ENCODE results near the gene KIF2A.
A peak's percentile ranks its signal among the peaks of the same experiment; 100 is the strongest.
"Not testable (repeated sequence)": the region's sequence is repeated elsewhere in the genome, so short reads cannot be mapped to it uniquely, and the experiment has no call there.

KIF2A gene

GRCh38 chr5:62286834-62287233 is 19.2 kb upstream of the KIF2A start:
- DNase-seq (ENCODE audit: insufficient read length, low spot score) = no peak
- TF ChIP-seq PAX5 (IDR thresholded peaks at IDR 0.05; ENCODE audit: insufficient read depth, low read length, severe bottlenecking) (no peak), SPI1 (IDR thresholded peaks at IDR 0.05; ENCODE audit: low read depth, low read length) (no peak), POU2F2 (IDR thresholded peaks at IDR 0.05; ENCODE audit: low read depth, low read length) (no peak), POLR2AphosphoS5 (IDR thresholded peaks at IDR 0.05; ENCODE audit: low read depth, low read length) (no peak)
- no peak for FAIRE-seq

- FAIRE-seq (no peak), DNase-seq (ENCODE audit: insufficient read length, low spot score) (no peak)
- TF ChIP-seq TAF1 (IDR thresholded peaks at IDR 0.05; ENCODE audit: low read depth, low read length) (no peak), PAX5 (IDR thresholded peaks at IDR 0.05; ENCODE audit: insufficient read depth, low read length, severe bottlenecking) (no peak), SPI1 (IDR thresholded peaks at IDR 0.05; ENCODE audit: low read depth, low read length) (no peak), POLR2AphosphoS5 (IDR thresholded peaks at IDR 0.05; ENCODE audit: low read depth, low read length) (no peak), POLR2A (IDR thresholded peaks at IDR 0.05; ENCODE audit: low read depth, low read length) (no peak), POU2F2 (IDR thresholded peaks at IDR 0.05; ENCODE audit: low read depth, low read length) (no peak)
Observed at GRCh38 chr5:62287237-62287636, 18.8 kb upstream of the KIF2A start.

GRCh38 chr5:62288118-62288517 is 17.9 kb upstream of the KIF2A start:
- FAIRE-seq = no peak
- TF ChIP-seq PAX5 (IDR thresholded peaks at IDR 0.05; ENCODE audit: insufficient read depth, low read length, severe bottlenecking) (no peak), POLR2AphosphoS5 (IDR thresholded peaks at IDR 0.05; ENCODE audit: low read depth, low read length) (no peak), POU2F2 (IDR thresholded peaks at IDR 0.05; ENCODE audit: low read depth, low read length) (no peak), POLR2A (IDR thresholded peaks at IDR 0.05; ENCODE audit: low read depth, low read length) (no peak), TAF1 (IDR thresholded peaks at IDR 0.05; ENCODE audit: low read depth, low read length) (no peak), SPI1 (IDR thresholded peaks at IDR 0.05; ENCODE audit: low read depth, low read length) (no peak)

GRCh38 chr5:62289813-62290212 is 16.2 kb upstream of the KIF2A start:
- no peak for DNase-seq (ENCODE audit: insufficient read length, low spot score)
- FAIRE-seq = no peak
- TF ChIP-seq SPI1 (IDR thresholded peaks at IDR 0.05; ENCODE audit: low read depth, low read length) = no peak
- no peak for TF ChIP-seq POLR2A (IDR thresholded peaks at IDR 0.05; ENCODE audit: low read depth, low read length)
- TF ChIP-seq POLR2AphosphoS5 (IDR thresholded peaks at IDR 0.05; ENCODE audit: low read depth, low read length) = no peak
- TF ChIP-seq PAX5 (IDR thresholded peaks at IDR 0.05; ENCODE audit: insufficient read depth, low read length, severe bottlenecking) = no peak
- no peak for TF ChIP-seq POU2F2 (IDR thresholded peaks at IDR 0.05; ENCODE audit: low read depth, low read length)
- TF ChIP-seq TAF1 (IDR thresholded peaks at IDR 0.05; ENCODE audit: low read depth, low read length) = no peak

More at GRCh38 chr5:62288118-62288517, 17.9 kb upstream of the KIF2A start:
- no peak for DNase-seq (ENCODE audit: insufficient read length, low spot score)

- not testable (repeated sequence) for FAIRE-seq; DNase-seq (ENCODE audit: insufficient read length, low spot score)
Observed at GRCh38 chr5:62291829-62292228, 14.2 kb upstream of the KIF2A start.

- peak; percentile 45 for FAIRE-seq
- no peak for DNase-seq (ENCODE audit: insufficient read length, low spot score)
- no peak for TF ChIP-seq TAF1 (IDR thresholded peaks at IDR 0.05; ENCODE audit: low read depth, low read length)
- no peak for TF ChIP-seq POU2F2 (IDR thresholded peaks at IDR 0.05; ENCODE audit: low read depth, low read length)
- no peak for TF ChIP-seq PAX5 (IDR thresholded peaks at IDR 0.05; ENCODE audit: insufficient read depth, low read length, severe bottlenecking)
- TF ChIP-seq POLR2A (IDR thresholded peaks at IDR 0.05; ENCODE audit: low read depth, low read length) = no peak
- TF ChIP-seq POLR2AphosphoS5 (IDR thresholded peaks at IDR 0.05; ENCODE audit: low read depth, low read length) = no peak
Observed at GRCh38 chr5:62296998-62297397, 9.0 kb upstream of the KIF2A start.

GRCh38 chr5:62298118-62298517 is 7.9 kb upstream of the KIF2A start:
- TF ChIP-seq SPI1 (IDR thresholded peaks at IDR 0.05; ENCODE audit: low read depth, low read length) = no peak
- no peak for TF ChIP-seq POLR2AphosphoS5 (IDR thresholded peaks at IDR 0.05; ENCODE audit: low read depth, low read length)
- TF ChIP-seq PAX5 (IDR thresholded peaks at IDR 0.05; ENCODE audit: insufficient read depth, low read length, severe bottlenecking) = no peak
- no peak for TF ChIP-seq TAF1 (IDR thresholded peaks at IDR 0.05; ENCODE audit: low read depth, low read length)
- TF ChIP-seq POLR2A (IDR thresholded peaks at IDR 0.05; ENCODE audit: low read depth, low read length) = no peak
- TF ChIP-seq POU2F2 (IDR thresholded peaks at IDR 0.05; ENCODE audit: low read depth, low read length) = no peak
- FAIRE-seq (no peak), DNase-seq (ENCODE audit: insufficient read length, low spot score) (no peak)

GRCh38 chr5:62299101-62299500 is 6.9 kb upstream of the KIF2A start:
- DNase-seq (ENCODE audit: insufficient read length, low spot score) (no peak), FAIRE-seq (peak; percentile 67)
- TF ChIP-seq POU2F2 (IDR thresholded peaks at IDR 0.05; ENCODE audit: low read depth, low read length) = no peak
- TF ChIP-seq SPI1 (IDR thresholded peaks at IDR 0.05; ENCODE audit: low read depth, low read length) = no peak
- TF ChIP-seq TAF1 (IDR thresholded peaks at IDR 0.05; ENCODE audit: low read depth, low read length) = no peak
- TF ChIP-seq PAX5 (IDR thresholded peaks at IDR 0.05; ENCODE audit: insufficient read depth, low read length, severe bottlenecking) = no peak
- no peak for TF ChIP-seq POLR2A (IDR thresholded peaks at IDR 0.05; ENCODE audit: low read depth, low read length)

- no peak for TF ChIP-seq POLR2AphosphoS5 (IDR thresholded peaks at IDR 0.05; ENCODE audit: low read depth, low read length)
- no peak for TF ChIP-seq PAX5 (IDR thresholded peaks at IDR 0.05; ENCODE audit: insufficient read depth, low read length, severe bottlenecking)
- no peak for TF ChIP-seq POU2F2 (IDR thresholded peaks at IDR 0.05; ENCODE audit: low read depth, low read length)
- TF ChIP-seq SPI1 (IDR thresholded peaks at IDR 0.05; ENCODE audit: low read depth, low read length) = no peak
- TF ChIP-seq TAF1 (IDR thresholded peaks at IDR 0.05; ENCODE audit: low read depth, low read length) = no peak
- TF ChIP-seq POLR2A (IDR thresholded peaks at IDR 0.05; ENCODE audit: low read depth, low read length) = no peak
- FAIRE-seq (no peak), DNase-seq (ENCODE audit: insufficient read length, low spot score) (no peak)
Observed at GRCh38 chr5:62299600-62299999, 6.4 kb upstream of the KIF2A start.

GRCh38 chr5:62305358-62305714 is 670 bp upstream of the KIF2A start:
- TF ChIP-seq SPI1 (IDR thresholded peaks at IDR 0.05; ENCODE audit: low read depth, low read length) = no peak
- no peak for TF ChIP-seq PAX5 (IDR thresholded peaks at IDR 0.05; ENCODE audit: insufficient read depth, low read length, severe bottlenecking)
- no peak for TF ChIP-seq TAF1 (IDR thresholded peaks at IDR 0.05; ENCODE audit: low read depth, low read length)
- no peak for TF ChIP-seq POLR2A (IDR thresholded peaks at IDR 0.05; ENCODE audit: low read depth, low read length)
- no peak for TF ChIP-seq POU2F2 (IDR thresholded peaks at IDR 0.05; ENCODE audit: low read depth, low read length)
- no peak for TF ChIP-seq POLR2AphosphoS5 (IDR thresholded peaks at IDR 0.05; ENCODE audit: low read depth, low read length)
- DNase-seq (ENCODE audit: insufficient read length, low spot score) = no peak
- no peak for FAIRE-seq
